H9 (cell line): Measurements from ENCODE around the gene PLA2G2C. TPM values are rescaled to one million over a fixed set of nuclear protein-coding genes. Genes with fewer than 3 reads are reported as not detected.

Source experiments
- DNase-seq: peaks from one replicate; pipeline ENCODE4 v3.0.0-alpha.2; 2017
- H2AFZ ChIP-seq: one replicate; pipeline ENCODE4 v1.6.1; 2013; ENCODE audit warnings: mild to moderate bottlenecking, low read length, control low read depth, moderate library complexity
- H2AK5ac ChIP-seq: 2 replicates; pipeline ENCODE4 v1.6.1; 2013; ENCODE audit warnings: low read length, control low read depth, mixed read lengths; ENCODE audit not compliant: insufficient read length
- H2BK120ac ChIP-seq: one replicate; pipeline ENCODE4 v1.6.1; 2013; ENCODE audit warnings: low read depth, mild to moderate bottlenecking, low read length, control low read depth, inconsistent platforms; ENCODE audit not compliant: poor library complexity, severe bottlenecking
- H2BK12ac ChIP-seq: 2 replicates; pipeline ENCODE4 v1.6.1; 2013; ENCODE audit warnings: low read length, control low read depth, mixed read lengths, low read depth; ENCODE audit not compliant: insufficient read length
- H2BK15ac ChIP-seq: 2 replicates; pipeline ENCODE4 v1.6.1; 2013; ENCODE audit warnings: low read depth, low read length, control low read depth
- H2BK20ac ChIP-seq: one replicate; pipeline ENCODE4 v1.6.1; 2013; ENCODE audit warnings: low read depth, mild to moderate bottlenecking, low read length, control low read depth, inconsistent platforms; ENCODE audit not compliant: poor library complexity, severe bottlenecking
- H2BK5ac ChIP-seq: 2 replicates; pipeline ENCODE4 v1.6.1; 2013; ENCODE audit warnings: low read length, control low read depth, mixed read lengths; ENCODE audit not compliant: insufficient read length
- H3K14ac ChIP-seq: 2 replicates; pipeline ENCODE4 v1.6.1; 2013; ENCODE audit warnings: low read length, control low read depth; ENCODE audit not compliant: insufficient read depth
- H3K18ac ChIP-seq: 2 replicates; pipeline ENCODE4 v1.6.1; 2013; ENCODE audit warnings: low read depth, mild to moderate bottlenecking, mixed read lengths, low read length, control low read depth; ENCODE audit not compliant: insufficient read length
- H3K23ac ChIP-seq: 2 replicates; pipeline ENCODE4 v1.6.1; 2013; ENCODE audit warnings: low read length, control low read depth, mixed read lengths, low read depth; ENCODE audit not compliant: insufficient read length
- H3K23me2 ChIP-seq: 2 replicates; pipeline ENCODE4 v1.6.1; 2013; ENCODE audit warnings: low read depth, mild to moderate bottlenecking, mixed read lengths, low read length, control low read depth; ENCODE audit not compliant: insufficient read length, poor library complexity, severe bottlenecking
- H3K27ac ChIP-seq: 2 replicates; pipeline ENCODE4 v1.5.1; 2013; ENCODE audit warnings: low read length, control low read depth, mixed read lengths, low read depth; ENCODE audit not compliant: insufficient read length
- H3K27me3 ChIP-seq: 2 replicates; pipeline ENCODE4 v1.6.1; 2013; ENCODE audit warnings: low read length, control low read depth, inconsistent platforms; ENCODE audit not compliant: insufficient read depth
- H3K4ac ChIP-seq: 2 replicates; pipeline ENCODE4 v1.6.1; 2013; ENCODE audit warnings: low read depth, mild to moderate bottlenecking, control low read depth, inconsistent platforms, low read length, moderate library complexity
- H3K4me1 ChIP-seq: 2 replicates; pipeline ENCODE4 v1.6.1; 2013; ENCODE audit warnings: low read length, control low read depth, inconsistent platforms; ENCODE audit not compliant: insufficient read depth
- H3K4me2 ChIP-seq: 2 replicates; pipeline ENCODE4 v1.6.1; 2013; ENCODE audit warnings: low read length, control low read depth, mixed read lengths; ENCODE audit not compliant: insufficient read length, insufficient read depth
- H3K56ac ChIP-seq: 2 replicates; pipeline ENCODE4 v1.6.1; 2013; ENCODE audit warnings: low read depth, mild to moderate bottlenecking, mixed read lengths, low read length, control low read depth; ENCODE audit not compliant: insufficient read length
- H3K79me1 ChIP-seq: 2 replicates; pipeline ENCODE4 v1.6.1; 2013; ENCODE audit warnings: low read depth, mild to moderate bottlenecking, moderate library complexity, low read length, control low read depth, inconsistent platforms; ENCODE audit not compliant: insufficient read depth, poor library complexity, severe bottlenecking
- H3K79me2 ChIP-seq: 2 replicates; pipeline ENCODE4 v1.6.1; 2013; ENCODE audit warnings: low read length, control low read depth, inconsistent platforms; ENCODE audit not compliant: insufficient read depth
- H3K9ac ChIP-seq: 2 replicates; pipeline ENCODE4 v1.6.1; 2013; ENCODE audit warnings: low read length, control low read depth, mixed read lengths; ENCODE audit not compliant: insufficient read length; ENCODE audit errors: extremely low read depth
- H3K9me3 ChIP-seq: one replicate; pipeline ENCODE4 v1.6.1; 2013; ENCODE audit warnings: low read depth, low read length, inconsistent platforms; ENCODE audit not compliant: control insufficient read depth
- H3T11ph ChIP-seq: one replicate; pipeline ENCODE4 v1.6.1; 2013; ENCODE audit warnings: mild to moderate bottlenecking, low read length, control low read depth, inconsistent platforms
- H4K20me1 ChIP-seq: one replicate; pipeline ENCODE4 v1.6.1; 2013; ENCODE audit not compliant: control insufficient read depth, insufficient read length, insufficient read depth
- H4K5ac ChIP-seq: 2 replicates; pipeline ENCODE4 v1.6.1; 2013; ENCODE audit warnings: low read depth, mild to moderate bottlenecking, mixed read lengths, low read length, control low read depth; ENCODE audit not compliant: insufficient read length
- H4K8ac ChIP-seq: replicated peaks from 2 replicates; pipeline ENCODE4 v1.6.1; 2013; ENCODE audit warnings: low read length, control low read depth, mixed read lengths, low read depth; ENCODE audit not compliant: insufficient read length
- H4K91ac ChIP-seq: 2 replicates; pipeline ENCODE4 v1.6.1; 2013; ENCODE audit warnings: low read depth, mild to moderate bottlenecking, moderate library complexity, mixed read lengths, low read length, control low read depth; ENCODE audit not compliant: insufficient read length
- H3K27ac Mint-ChIP-seq, 3 experiments: 2 replicates in 2 of 3; 3 replicates in 1 of 3; pipeline ENCODE4 v1.8.0; 2020 to 2021; ENCODE audit warnings: mixed read lengths in 3 of 3, mild to moderate bottlenecking in 1 of 3, moderate library complexity in 1 of 3
- H3K27me3 Mint-ChIP-seq: 2 replicates; pipeline ENCODE4 v1.8.0; 2021; ENCODE audit warnings: low read depth, mild to moderate bottlenecking, moderate library complexity, mixed read lengths
- H3K36me3 Mint-ChIP-seq, 3 experiments: 2 replicates in 2 of 3; 3 replicates in 1 of 3; pipeline ENCODE4 v1.8.0; 2020 to 2021; ENCODE audit warnings: low read depth in 3 of 3, mixed read lengths in 3 of 3; ENCODE audit not compliant: insufficient read depth in 1 of 3
- H3K4me1 Mint-ChIP-seq, 2 experiments: 2 replicates each; pipeline ENCODE4 v1.8.0; 2020; ENCODE audit warnings: mixed read lengths in 2 of 2
- H3K4me3 Mint-ChIP-seq, 2 experiments: 2 replicates in 1 of 2; 3 replicates in 1 of 2; pipeline ENCODE4 v1.8.0; 2020 to 2021; ENCODE audit warnings: mild to moderate bottlenecking in 2 of 2, mixed read lengths in 2 of 2, moderate library complexity in 1 of 2
- H3K9me3 Mint-ChIP-seq, 2 experiments: 2 replicates in 1 of 2; 3 replicates in 1 of 2; pipeline ENCODE4 v1.8.0; 2020; ENCODE audit warnings: mild to moderate bottlenecking in 2 of 2, mixed read lengths in 2 of 2, moderate library complexity in 1 of 2
- CTCF ChIP-seq: fragments of 200-600 bp; sonication (generic); conservative IDR thresholded peaks from 3 replicates; pipeline ENCODE4 v1.8.0; 2021; ENCODE audit warnings: antibody characterized with exemption, mild to moderate bottlenecking
- WGBS: extraction: QIAGEN DNeasy Blood & Tissue Kit; methylation state at CpG from one replicate; pipeline ENCODE4 v1.1.7; 2013; ENCODE audit warnings: missing lambda C conversion rate, low lambda C conversion rate, mixed read lengths; ENCODE audit not compliant: insufficient read length; ENCODE audit errors: extremely low coverage; 5-methylcytosine and 5-hydroxymethylcytosine counted together
- total RNA-seq: library from RNA; stranded (reverse); gene quantifications from 2 replicates; pipeline ENCODE4 v1.2.1, GENCODE V29; 2021

The PLA2G2C gene
- total RNA-seq, 1 experiment from 2014 or later: not detected

GRCh38 chr1:20150969-20151368, 35.3 kb downstream of the PLA2G2C start:
- WGBS: no CpG with 5 or more reads among the region's 6 CpGs
- Histone ChIP-seq H3K14ac (no peak overlapping the region), H3K79me1 (no peaks in the 10 kb centered on the region), H3T11ph (no peak overlapping the region), H3K4ac (no peak overlapping the region), H3K9me3 (no peaks in the 10 kb centered on the region), H4K20me1 (no peaks in the 10 kb centered on the region), H3K4me1 (no peaks in the 10 kb centered on the region), H3K27ac (no peak overlapping the region), H3K56ac (no peak overlapping the region), H2AK5ac (no peak overlapping the region), H3K9ac (no peak overlapping the region), H3K23ac (no peak overlapping the region), H2BK12ac (no peak overlapping the region), H3K27me3 (no peaks in the 10 kb centered on the region), H2AFZ (no peak overlapping the region), H2BK15ac (no peak overlapping the region), H3K18ac (no peak overlapping the region), H4K91ac (no peak overlapping the region), H3K79me2 (no peaks in the 10 kb centered on the region), H4K8ac (no peak overlapping the region), H2BK5ac (no peak overlapping the region), H3K4me2 (no peak overlapping the region), H3K23me2 (peaks cover 9% of the 10 kb centered on the region), H4K5ac (no peak overlapping the region), H2BK120ac (no peak overlapping the region), H2BK20ac (no peak overlapping the region)
- peaks cover under 1% of the 10 kb centered on the region; the same call in 1 of the 2 replicates for H3K27me3 Mint-ChIP-seq
- H3K27ac Mint-ChIP-seq: no peak overlapping the region
- H3K4me1 Mint-ChIP-seq: peaks cover 16 to 41% of the 10 kb centered on the region in 2 experiments
- TF ChIP-seq CTCF: no peak
- no peaks in the 10 kb centered on the region for H3K9me3 Mint-ChIP-seq
- H3K36me3 Mint-ChIP-seq: no peaks in the 10 kb centered on the region
- H3K4me3 Mint-ChIP-seq: no peak overlapping the region; a peak in 1 of 5 replicates
- DNase-seq: no peak
